ENCODE data around the gene PJA2.

PJA2 gene

GRCh38 chr5:109351988-109352864 is 57.5 kb downstream of the PJA2 start:
- Histone ChIP-seq H3K27ac (ENCODE audit: low read depth in 2 of 2, low read length in 2 of 2) (no peak overlapping the region), H3K9me3 (ENCODE audit: control insufficient read depth in 2 of 2, low read length in 2 of 2) (no peaks in the 10 kb centered on the region), H3K27me3 (ENCODE audit: control insufficient read depth in 2 of 2, insufficient read depth in 2 of 2, low read length in 2 of 2) (no peaks in the 10 kb centered on the region), H3K4me3 (ENCODE audit: low read length in 2 of 2) (no peak overlapping the region), H3K9ac (ENCODE audit: low read depth in 1 of 2, low read length in 2 of 2) (no peak overlapping the region), H3K4me1 (ENCODE audit: control insufficient read depth in 2 of 2, insufficient read depth in 2 of 2, low read length in 2 of 2) (no peaks in the 10 kb centered on the region), H3K36me3 (ENCODE audit: control insufficient read depth in 2 of 2, insufficient read depth in 2 of 2, low read length in 2 of 2) (peaks cover 20 to 30% of the 10 kb centered on the region in 2 donors)

GRCh38 chr5:109350537-109351270 is 59.1 kb downstream of the PJA2 start:
- no peak overlapping the region for H3K9ac ChIP-seq (ENCODE audit: low read depth in 1 of 2, low read length in 2 of 2)
- no peaks in the 10 kb centered on the region for H3K9me3 ChIP-seq (ENCODE audit: control insufficient read depth in 2 of 2, low read length in 2 of 2)
- no peaks in the 10 kb centered on the region for H3K27me3 ChIP-seq (ENCODE audit: control insufficient read depth in 2 of 2, insufficient read depth in 2 of 2, low read length in 2 of 2)
- H3K4me1 ChIP-seq (ENCODE audit: control insufficient read depth in 2 of 2, insufficient read depth in 2 of 2, low read length in 2 of 2) = no peaks in the 10 kb centered on the region
- no peak overlapping the region for H3K4me3 ChIP-seq (ENCODE audit: low read length in 2 of 2)
- H3K36me3 ChIP-seq (ENCODE audit: control insufficient read depth in 2 of 2, insufficient read depth in 2 of 2, low read length in 2 of 2) = peaks cover 25 to 34% of the 10 kb centered on the region in 2 donors
- H3K27ac ChIP-seq (ENCODE audit: low read depth in 2 of 2, low read length in 2 of 2) = no peak overlapping the region

- H3K9ac ChIP-seq (ENCODE audit: low read depth in 1 of 2, low read length in 2 of 2) = no peak overlapping the region
- no peak overlapping the region for H3K4me3 ChIP-seq (ENCODE audit: low read length in 2 of 2)
- H3K27ac ChIP-seq (ENCODE audit: low read depth in 2 of 2, low read length in 2 of 2) = no peak overlapping the region
- no peaks in the 10 kb centered on the region for H3K4me1 ChIP-seq (ENCODE audit: control insufficient read depth in 2 of 2, insufficient read depth in 2 of 2, low read length in 2 of 2)
- no peaks in the 10 kb centered on the region for H3K9me3 ChIP-seq (ENCODE audit: control insufficient read depth in 2 of 2, low read length in 2 of 2)
- no peaks in the 10 kb centered on the region for H3K27me3 ChIP-seq (ENCODE audit: control insufficient read depth in 2 of 2, insufficient read depth in 2 of 2, low read length in 2 of 2)
- peaks cover 23 to 31% of the 10 kb centered on the region in 2 donors for H3K36me3 ChIP-seq (ENCODE audit: control insufficient read depth in 2 of 2, insufficient read depth in 2 of 2, low read length in 2 of 2)
These were observed 60.4 kb downstream of the PJA2 start for GRCh38 chr5:109349388-109349787.

GRCh38 chr5:109347252-109347888 is 62.4 kb downstream of the PJA2 start:
- no peak overlapping the region for H3K4me3 ChIP-seq (ENCODE audit: low read length in 2 of 2)
- peaks cover 33 to 34% of the 10 kb centered on the region in 2 donors for H3K36me3 ChIP-seq (ENCODE audit: control insufficient read depth in 2 of 2, insufficient read depth in 2 of 2, low read length in 2 of 2)
- no peaks in the 10 kb centered on the region for H3K9me3 ChIP-seq (ENCODE audit: control insufficient read depth in 2 of 2, low read length in 2 of 2)
- no peaks in the 10 kb centered on the region for H3K4me1 ChIP-seq (ENCODE audit: control insufficient read depth in 2 of 2, insufficient read depth in 2 of 2, low read length in 2 of 2)
- H3K27ac ChIP-seq (ENCODE audit: low read depth in 2 of 2, low read length in 2 of 2) = no peak overlapping the region
- no peak overlapping the region for H3K9ac ChIP-seq (ENCODE audit: low read depth in 1 of 2, low read length in 2 of 2)
- H3K27me3 ChIP-seq (ENCODE audit: control insufficient read depth in 2 of 2, insufficient read depth in 2 of 2, low read length in 2 of 2) = no peaks in the 10 kb centered on the region

GRCh38 chr5:109345699-109346098 is 64.1 kb downstream of the PJA2 start:
- no peak overlapping the region for H3K4me3 ChIP-seq (ENCODE audit: low read length in 2 of 2)
- H3K27me3 ChIP-seq (ENCODE audit: control insufficient read depth in 2 of 2, insufficient read depth in 2 of 2, low read length in 2 of 2) = no peaks in the 10 kb centered on the region
- no peak overlapping the region for H3K27ac ChIP-seq (ENCODE audit: low read depth in 2 of 2, low read length in 2 of 2)
- H3K36me3 ChIP-seq (ENCODE audit: control insufficient read depth in 2 of 2, insufficient read depth in 2 of 2, low read length in 2 of 2) = peaks cover 25 to 34% of the 10 kb centered on the region in 2 donors
- H3K4me1 ChIP-seq (ENCODE audit: control insufficient read depth in 2 of 2, insufficient read depth in 2 of 2, low read length in 2 of 2) = no peaks in the 10 kb centered on the region
- no peaks in the 10 kb centered on the region for H3K9me3 ChIP-seq (ENCODE audit: control insufficient read depth in 2 of 2, low read length in 2 of 2)
- H3K9ac ChIP-seq (ENCODE audit: low read depth in 1 of 2, low read length in 2 of 2) = no peak overlapping the region

GRCh38 chr5:109340351-109340750 is 69.4 kb downstream of the PJA2 start:
- no peaks in the 10 kb centered on the region for H3K4me1 ChIP-seq (ENCODE audit: control insufficient read depth in 2 of 2, insufficient read depth in 2 of 2, low read length in 2 of 2)
- H3K4me3 ChIP-seq (ENCODE audit: low read length in 2 of 2) = no peak overlapping the region
- H3K9ac ChIP-seq (ENCODE audit: low read depth in 1 of 2, low read length in 2 of 2) = no peak overlapping the region
- H3K36me3 ChIP-seq (ENCODE audit: control insufficient read depth in 2 of 2, insufficient read depth in 2 of 2, low read length in 2 of 2) = peaks cover 24 to 40% of the 10 kb centered on the region in 2 donors
- H3K27ac ChIP-seq (ENCODE audit: low read depth in 2 of 2, low read length in 2 of 2) = no peak overlapping the region
- H3K9me3 ChIP-seq (ENCODE audit: control insufficient read depth in 2 of 2, low read length in 2 of 2) = no peaks in the 10 kb centered on the region
- H3K27me3 ChIP-seq (ENCODE audit: control insufficient read depth in 2 of 2, insufficient read depth in 2 of 2, low read length in 2 of 2) = no peaks in the 10 kb centered on the region

- H3K9me3 ChIP-seq (ENCODE audit: control insufficient read depth in 2 of 2, low read length in 2 of 2) = no peaks in the 10 kb centered on the region
- H3K4me3 ChIP-seq (ENCODE audit: low read length in 2 of 2) = no peak overlapping the region
- no peaks in the 10 kb centered on the region for H3K4me1 ChIP-seq (ENCODE audit: control insufficient read depth in 2 of 2, insufficient read depth in 2 of 2, low read length in 2 of 2)
- no peak overlapping the region for H3K9ac ChIP-seq (ENCODE audit: low read depth in 1 of 2, low read length in 2 of 2)
- H3K36me3 ChIP-seq (ENCODE audit: control insufficient read depth in 2 of 2, insufficient read depth in 2 of 2, low read length in 2 of 2) = peaks cover 17 to 35% of the 10 kb centered on the region in 2 donors
- no peak overlapping the region for H3K27ac ChIP-seq (ENCODE audit: low read depth in 2 of 2, low read length in 2 of 2)
- no peaks in the 10 kb centered on the region for H3K27me3 ChIP-seq (ENCODE audit: control insufficient read depth in 2 of 2, insufficient read depth in 2 of 2, low read length in 2 of 2)
These were observed 74.7 kb downstream of the PJA2 start for GRCh38 chr5:109335114-109335513.

GRCh38 chr5:109334056-109334455 is 75.7 kb downstream of the PJA2 start:
- H3K36me3 ChIP-seq (ENCODE audit: control insufficient read depth in 2 of 2, insufficient read depth in 2 of 2, low read length in 2 of 2) = peaks cover 17 to 28% of the 10 kb centered on the region in 2 donors
- no peaks in the 10 kb centered on the region for H3K9me3 ChIP-seq (ENCODE audit: control insufficient read depth in 2 of 2, low read length in 2 of 2)
- no peak overlapping the region for H3K4me3 ChIP-seq (ENCODE audit: low read length in 2 of 2)
- no peak overlapping the region for H3K9ac ChIP-seq (ENCODE audit: low read depth in 1 of 2, low read length in 2 of 2)
- no peak overlapping the region for H3K27ac ChIP-seq (ENCODE audit: low read depth in 2 of 2, low read length in 2 of 2)
- H3K27me3 ChIP-seq (ENCODE audit: control insufficient read depth in 2 of 2, insufficient read depth in 2 of 2, low read length in 2 of 2) = no peaks in the 10 kb centered on the region
- H3K4me1 ChIP-seq (ENCODE audit: control insufficient read depth in 2 of 2, insufficient read depth in 2 of 2, low read length in 2 of 2) = no peaks in the 10 kb centered on the region

- no peaks in the 10 kb centered on the region for H3K4me1 ChIP-seq (ENCODE audit: control insufficient read depth in 2 of 2, insufficient read depth in 2 of 2, low read length in 2 of 2)
- H3K27ac ChIP-seq (ENCODE audit: low read depth in 2 of 2, low read length in 2 of 2) = no peak overlapping the region
- no peak overlapping the region for H3K9ac ChIP-seq (ENCODE audit: low read depth in 1 of 2, low read length in 2 of 2)
- no peak overlapping the region for H3K4me3 ChIP-seq (ENCODE audit: low read length in 2 of 2)
- no peaks in the 10 kb centered on the region for H3K27me3 ChIP-seq (ENCODE audit: control insufficient read depth in 2 of 2, insufficient read depth in 2 of 2, low read length in 2 of 2)
- H3K9me3 ChIP-seq (ENCODE audit: control insufficient read depth in 2 of 2, low read length in 2 of 2) = no peaks in the 10 kb centered on the region
- peaks cover 0 to 10% of the 10 kb centered on the region in 2 donors for H3K36me3 ChIP-seq (ENCODE audit: control insufficient read depth in 2 of 2, insufficient read depth in 2 of 2, low read length in 2 of 2)
These were observed 80.2 kb downstream of the PJA2 start for GRCh38 chr5:109329333-109330237.

Measured in mucosa of rectum (tissue), 2 donors.